Mucosa of stomach (tissue), 1 donor: ENCODE measurements around the gene MCCC1.

Experiments
- H3K27me3 ChIP-seq: one replicate; pipeline ENCODE4 v1.7.0; 2013; ENCODE audit warnings: mild to moderate bottlenecking, low read length; ENCODE audit not compliant: control insufficient read depth, insufficient read depth
- H3K36me3 ChIP-seq: one replicate; pipeline ENCODE4 v1.7.0; 2013; ENCODE audit warnings: low read length; ENCODE audit not compliant: control insufficient read depth, insufficient read depth
- H3K4me1 ChIP-seq: one replicate; pipeline ENCODE4 v1.7.0; 2013; ENCODE audit warnings: mild to moderate bottlenecking, low read length; ENCODE audit not compliant: control insufficient read depth, insufficient read depth
- H3K4me3 ChIP-seq: one replicate; pipeline ENCODE4 v1.7.0; 2013; ENCODE audit warnings: low read length
- H3K9ac ChIP-seq: one replicate; pipeline ENCODE4 v1.7.0; 2013; ENCODE audit warnings: mild to moderate bottlenecking, low read length, moderate library complexity
- H3K9me3 ChIP-seq: one replicate; pipeline ENCODE4 v1.7.0; 2013; ENCODE audit warnings: mild to moderate bottlenecking, low read length, moderate library complexity; ENCODE audit not compliant: control insufficient read depth
- donor health status: Pancreatic carcinoma.

Gene MCCC1

GRCh38 chr3:182971637-182972036 is 127.7 kb downstream of the MCCC1 start:
- H3K27me3 ChIP-seq = no peaks in the 10 kb centered on the region
- H3K9ac ChIP-seq = no peak overlapping the region
- no peaks in the 10 kb centered on the region for H3K36me3 ChIP-seq
- H3K4me1 ChIP-seq = no peaks in the 10 kb centered on the region
- H3K4me3 ChIP-seq = no peak overlapping the region
- no peaks in the 10 kb centered on the region for H3K9me3 ChIP-seq

- no peak overlapping the region for H3K4me3 ChIP-seq
- H3K27me3 ChIP-seq = no peaks in the 10 kb centered on the region
- no peaks in the 10 kb centered on the region for H3K9me3 ChIP-seq
- no peak overlapping the region for H3K9ac ChIP-seq
- H3K4me1 ChIP-seq = no peaks in the 10 kb centered on the region
- no peaks in the 10 kb centered on the region for H3K36me3 ChIP-seq
These were observed 128.4 kb downstream of the MCCC1 start for GRCh38 chr3:182970811-182971418.

- no peak overlapping the region for H3K9ac ChIP-seq
- no peaks in the 10 kb centered on the region for H3K27me3 ChIP-seq
- no peaks in the 10 kb centered on the region for H3K4me1 ChIP-seq
- no peak overlapping the region for H3K4me3 ChIP-seq
- H3K36me3 ChIP-seq = no peaks in the 10 kb centered on the region
- no peaks in the 10 kb centered on the region for H3K9me3 ChIP-seq
These were observed 129.4 kb downstream of the MCCC1 start for GRCh38 chr3:182969853-182970252.

- no peak overlapping the region for H3K9ac ChIP-seq
- H3K4me3 ChIP-seq = no peak overlapping the region
- no peaks in the 10 kb centered on the region for H3K27me3 ChIP-seq
- H3K4me1 ChIP-seq = no peaks in the 10 kb centered on the region
- no peaks in the 10 kb centered on the region for H3K9me3 ChIP-seq
- no peaks in the 10 kb centered on the region for H3K36me3 ChIP-seq
These were observed 130.0 kb downstream of the MCCC1 start for GRCh38 chr3:182969277-182969676.

GRCh38 chr3:182967218-182968204 is 131.8 kb downstream of the MCCC1 start:
- Histone ChIP-seq H3K27me3 (no peaks in the 10 kb centered on the region), H3K9me3 (no peaks in the 10 kb centered on the region), H3K4me1 (peaks cover under 1% of the 10 kb centered on the region)

GRCh38 chr3:182965861-182966366 is 133.4 kb downstream of the MCCC1 start:
- H3K4me3 ChIP-seq = no peak overlapping the region
- H3K9ac ChIP-seq = no peak overlapping the region
- H3K9me3 ChIP-seq = no peaks in the 10 kb centered on the region
- H3K27me3 ChIP-seq = no peaks in the 10 kb centered on the region
- H3K36me3 ChIP-seq = no peaks in the 10 kb centered on the region
- peaks cover 4% of the 10 kb centered on the region for H3K4me1 ChIP-seq

More at GRCh38 chr3:182967218-182968204, 131.8 kb downstream of the MCCC1 start:
- Histone ChIP-seq H3K9ac (no peak overlapping the region), H3K36me3 (no peaks in the 10 kb centered on the region), H3K4me3 (no peak overlapping the region)
